GM10266 (cell line): ENCODE measurements around the gene MAST3.

Experiments
- DNase-seq: peaks from one replicate; pipeline ENCODE4 v3.0.0; 2012; ENCODE audit errors: extremely low spot score
- CTCF ChIP-seq: IDR thresholded peaks from 2 replicates; pipeline ENCODE4 v1.5.1; 2012; ENCODE audit warnings: mild to moderate bottlenecking, low read depth; ENCODE audit not compliant: control insufficient read depth, insufficient read depth; ENCODE audit errors: missing control alignments

The MAST3 gene

GRCh38 chr19:18197306-18197705 lies 99.7 kb downstream of the MAST3 start:
- no peak for DNase-seq
- no peak for TF ChIP-seq CTCF

DNA sequence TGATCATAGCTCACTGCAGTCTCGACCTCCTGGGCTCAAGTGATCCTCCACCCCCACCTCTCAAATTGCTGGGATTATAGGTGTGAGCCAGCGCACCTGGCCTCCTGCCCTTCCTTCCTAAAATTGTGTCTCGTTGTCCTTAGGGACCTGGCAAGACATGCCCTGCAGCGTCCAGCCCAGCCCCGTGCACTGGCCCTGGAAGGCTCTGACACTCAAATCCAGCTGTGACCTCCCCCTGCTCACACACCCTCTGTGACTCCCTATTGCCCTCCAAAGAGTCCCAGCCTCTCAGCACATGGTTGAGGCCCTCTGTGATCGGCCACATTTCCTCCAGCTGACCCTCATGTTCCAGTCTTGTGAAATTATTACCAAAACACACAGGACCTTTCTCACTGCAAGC lies 100.4 kb downstream of the MAST3 start:
- DNase-seq, result no peak
- TF ChIP-seq CTCF, result no peak

GRCh38 chr19:18198374-18198773 lies 100.8 kb downstream of the MAST3 start:
- no peak for DNase-seq
- no peak for TF ChIP-seq CTCF
